GM19328 (cell line): ENCODE data around the gene C1orf105.

Experiments used
- ATAC-seq: cut with Tn5 transposase; IDR thresholded peaks from one replicate; pipeline ENCODE4 v1.9.1; 2021; ENCODE audit warnings: mild to moderate bottlenecking, moderate library complexity; ENCODE audit not compliant: unreplicated experiment

The C1orf105 gene

GRCh38 chr1:172395576-172395975, 24.9 kb upstream of the C1orf105 start:
- no peak for ATAC-seq

- ATAC-seq, result no peak
Observed at GRCh38 chr1:172397221-172397620, 23.3 kb upstream of the C1orf105 start.

GRCh38 chr1:172397633-172398032, 22.9 kb upstream of the C1orf105 start:
- ATAC-seq, result no peak

GRCh38 chr1:172398193-172398592, 22.3 kb upstream of the C1orf105 start:
- ATAC-seq, result no peak

GRCh38 chr1:172398970-172399755, 21.3 kb upstream of the C1orf105 start:
- no peak for ATAC-seq

- no peak for ATAC-seq
Observed at GRCh38 chr1:172399756-172400721, 20.4 kb upstream of the C1orf105 start.

- ATAC-seq, result no peak
Observed at GRCh38 chr1:172400722-172401105, 19.8 kb upstream of the C1orf105 start.

GRCh38 chr1:172401477-172401876, 19.0 kb upstream of the C1orf105 start:
- no peak for ATAC-seq

- ATAC-seq, result no peak
Observed at GRCh38 chr1:172401892-172402291, 18.6 kb upstream of the C1orf105 start.

- no peak for ATAC-seq
Observed at GRCh38 chr1:172402878-172403569, 17.5 kb upstream of the C1orf105 start.

- no peak for ATAC-seq
Observed at GRCh38 chr1:172404121-172404520, 16.4 kb upstream of the C1orf105 start.

GRCh38 chr1:172405912-172406311, 14.6 kb upstream of the C1orf105 start:
- ATAC-seq, result no peak

- no peak for ATAC-seq
Observed at GRCh38 chr1:172406968-172407367, 13.5 kb upstream of the C1orf105 start.

- no peak for ATAC-seq
Observed at GRCh38 chr1:172408958-172409357, 11.5 kb upstream of the C1orf105 start.

- no peak for ATAC-seq
Observed at GRCh38 chr1:172410027-172410426, 10.5 kb upstream of the C1orf105 start.

- no peak for ATAC-seq
Observed at GRCh38 chr1:172411791-172412338, 8.6 kb upstream of the C1orf105 start.

GRCh38 chr1:172414331-172414730, 6.2 kb upstream of the C1orf105 start:
- no peak for ATAC-seq

GRCh38 chr1:172416496-172417035, 3.9 kb upstream of the C1orf105 start:
- ATAC-seq, result no peak

- ATAC-seq, result no peak
Observed at GRCh38 chr1:172417557-172417956, 2.9 kb upstream of the C1orf105 start.

GRCh38 chr1:172421974-172422604, 1.6 kb downstream of the C1orf105 start:
- no peak for ATAC-seq
